ENCODE data around the gene ASB15. TPM values are rescaled to one million over a fixed set of nuclear protein-coding genes. Genes with fewer than 3 reads are reported as not detected.

ASB15 gene
- polyA plus RNA-seq, 3 donors: not detected

- DNase-seq: no peak
- Histone ChIP-seq H3K27ac (ENCODE audit: low read depth in 1 of 2, low read length in 2 of 2) (no peak overlapping the region), H3K27me3 (ENCODE audit: control insufficient read depth in 2 of 2, insufficient read depth in 2 of 2, low read length in 2 of 2) (no peaks in the 10 kb centered on the region), H3K4me3 (replicated peaks in 1 of 3; ENCODE audit: low read depth in 2 of 3, low read length in 3 of 3) (no peak overlapping the region), H3K4me1 (ENCODE audit: control insufficient read depth in 1 of 2, insufficient read depth in 2 of 2, low read length in 2 of 2) (no peaks in the 10 kb centered on the region), H3K36me3 (replicated peaks in 1 of 2; ENCODE audit: control insufficient read depth in 1 of 2, insufficient read depth in 2 of 2, low read length in 2 of 2) (no peaks in the 10 kb centered on the region), H4K20me1 (ENCODE audit: insufficient read depth, low read length) (no peaks in the 10 kb centered on the region), H3K4me2 (replicated peaks; ENCODE audit: extremely low read depth, low read length, poor library complexity, severe bottlenecking) (no peak overlapping the region), H3K79me2 (ENCODE audit: insufficient read depth, low read length) (no peaks in the 10 kb centered on the region), H2AFZ (ENCODE audit: insufficient read depth, low read depth, low read length, poor library complexity, severe bottlenecking) (no peak overlapping the region), H3K9me3 (replicated peaks in 1 of 2; ENCODE audit: control insufficient read depth in 1 of 2, insufficient read depth in 1 of 2, low read length in 2 of 2) (no peaks in the 10 kb centered on the region), H3K9ac (ENCODE audit: insufficient read depth, low read length, poor library complexity, severe bottlenecking) (no peak overlapping the region)
- Mint-ChIP-seq H3K27ac (no peak overlapping the region), H3K4me3 (no peak overlapping the region), H3K36me3 (no peaks in the 10 kb centered on the region), H3K9me3 (peaks cover 0 to 2% (median 0%) of the 10 kb centered on the region in 7 donors), H3K4me1 (no peaks in the 10 kb centered on the region), H3K27me3 (ENCODE audit: low read depth in 3 of 3) (peaks cover 0 to 2% (median 2%) of the 10 kb centered on the region in 3 donors)
- no CpG with 5 or more reads among the region's 3 CpGs for WGBS (ENCODE audit: insufficient coverage)
- intact Hi-C loops (cut with micrococcal nuclease): no loop called here
- TF ChIP-seq CTCF (IDR thresholded peaks at IDR 0.05): no peak
Measured at GRCh38 chr7:123602648-123603047, 1.0 kb downstream of the ASB15 start.

- Histone ChIP-seq H3K79me2 (ENCODE audit: insufficient read depth, low read length) (no peaks in the 10 kb centered on the region), H4K20me1 (ENCODE audit: insufficient read depth, low read length) (no peaks in the 10 kb centered on the region), H2AFZ (ENCODE audit: insufficient read depth, low read depth, low read length, poor library complexity, severe bottlenecking) (no peak overlapping the region), H3K27ac (ENCODE audit: low read depth in 1 of 2, low read length in 2 of 2) (no peak overlapping the region), H3K27me3 (ENCODE audit: control insufficient read depth in 2 of 2, insufficient read depth in 2 of 2, low read length in 2 of 2) (no peaks in the 10 kb centered on the region), H3K4me3 (replicated peaks in 1 of 3; ENCODE audit: low read depth in 2 of 3, low read length in 3 of 3) (no peak overlapping the region), H3K4me1 (ENCODE audit: control insufficient read depth in 1 of 2, insufficient read depth in 2 of 2, low read length in 2 of 2) (no peaks in the 10 kb centered on the region), H3K4me2 (replicated peaks; ENCODE audit: extremely low read depth, low read length, poor library complexity, severe bottlenecking) (no peak overlapping the region), H3K36me3 (replicated peaks in 1 of 2; ENCODE audit: control insufficient read depth in 1 of 2, insufficient read depth in 2 of 2, low read length in 2 of 2) (no peaks in the 10 kb centered on the region), H3K9ac (ENCODE audit: insufficient read depth, low read length, poor library complexity, severe bottlenecking) (no peak overlapping the region), H3K9me3 (replicated peaks in 1 of 2; ENCODE audit: control insufficient read depth in 1 of 2, insufficient read depth in 1 of 2, low read length in 2 of 2) (no peaks in the 10 kb centered on the region)
- DNase-seq: no peak
- TF ChIP-seq CTCF (IDR thresholded peaks at IDR 0.05): no peak
- H3K27me3 Mint-ChIP-seq (ENCODE audit: low read depth in 3 of 3): peaks cover 0 to 4% (median 1%) of the 10 kb centered on the region in 3 donors
- peaks cover 0 to 2% (median 0%) of the 10 kb centered on the region in 7 donors for H3K9me3 Mint-ChIP-seq
- no peak overlapping the region for H3K4me3 Mint-ChIP-seq
- no peak overlapping the region for H3K27ac Mint-ChIP-seq
- no peaks in the 10 kb centered on the region for H3K36me3 Mint-ChIP-seq
- H3K4me1 Mint-ChIP-seq: no peaks in the 10 kb centered on the region
- intact Hi-C loops (cut with micrococcal nuclease): no loop called here
- no CpG with 5 or more reads among the region's 3 CpGs for WGBS (ENCODE audit: insufficient coverage)
Measured at GRCh38 chr7:123604739-123605138, 3.1 kb downstream of the ASB15 start.

All from CD14-positive monocyte (primary cell).